PC-9 (cell line): ENCODE data around the gene BTAF1.

Experiments
- EZH2 ChIP-seq: fragments of 200-600 bp; sonication (generic); IDR thresholded peaks from 2 replicates; pipeline ENCODE4 v1.8.0; 2017; ENCODE audit warnings: antibody characterized with exemption, low read depth
- TF ChIP-seq, protein P1 (sequence below): fragments of 200-600 bp; sonication (generic); conservative IDR thresholded peaks from 2 replicates; pipeline ENCODE4 v1.6.1; 2017; ENCODE audit warnings: mixed run types, antibody characterized with exemption, mild to moderate bottlenecking, moderate library complexity

GRCh38 chr10:92052088-92052487 is 128.5 kb downstream of the BTAF1 start:
- TF ChIP-seq EZH2: no peak
- TF ChIP-seq, protein P1, sequence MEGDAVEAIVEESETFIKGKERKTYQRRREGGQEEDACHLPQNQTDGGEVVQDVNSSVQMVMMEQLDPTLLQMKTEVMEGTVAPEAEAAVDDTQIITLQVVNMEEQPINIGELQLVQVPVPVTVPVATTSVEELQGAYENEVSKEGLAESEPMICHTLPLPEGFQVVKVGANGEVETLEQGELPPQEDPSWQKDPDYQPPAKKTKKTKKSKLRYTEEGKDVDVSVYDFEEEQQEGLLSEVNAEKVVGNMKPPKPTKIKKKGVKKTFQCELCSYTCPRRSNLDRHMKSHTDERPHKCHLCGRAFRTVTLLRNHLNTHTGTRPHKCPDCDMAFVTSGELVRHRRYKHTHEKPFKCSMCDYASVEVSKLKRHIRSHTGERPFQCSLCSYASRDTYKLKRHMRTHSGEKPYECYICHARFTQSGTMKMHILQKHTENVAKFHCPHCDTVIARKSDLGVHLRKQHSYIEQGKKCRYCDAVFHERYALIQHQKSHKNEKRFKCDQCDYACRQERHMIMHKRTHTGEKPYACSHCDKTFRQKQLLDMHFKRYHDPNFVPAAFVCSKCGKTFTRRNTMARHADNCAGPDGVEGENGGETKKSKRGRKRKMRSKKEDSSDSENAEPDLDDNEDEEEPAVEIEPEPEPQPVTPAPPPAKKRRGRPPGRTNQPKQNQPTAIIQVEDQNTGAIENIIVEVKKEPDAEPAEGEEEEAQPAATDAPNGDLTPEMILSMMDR: no peak
